ENCODE data around the gene SBF2. TPM values are rescaled to one million over a fixed set of nuclear protein-coding genes. Genes with fewer than 3 reads are reported as not detected.

SBF2 gene
- total RNA-seq, 2 experiments from 2014 or later: 6.6 to 6.9 TPM

GRCh38 chr11:10319702-10320558 is 25.9 kb upstream of the SBF2 start:
- ChIA-PET POLR2A (no interaction called here), CTCF (interaction anchor here (0.6 to 2.1 kb wide), 3 partner anchors 12 to 111 kb away, joined by 3 to 10 read pairs (median 3); partner anchors contain the start of gene ADM)

- POLR2A ChIA-PET: no interaction called here
- CTCF ChIA-PET: interaction anchor here (1.2 kb wide), 1 partner anchor 14 kb away, joined by 3 read pairs; the partner anchor contains the start of gene ADM
Observed at GRCh38 chr11:10318527-10318802, 24.4 kb upstream of the SBF2 start.

DNA sequence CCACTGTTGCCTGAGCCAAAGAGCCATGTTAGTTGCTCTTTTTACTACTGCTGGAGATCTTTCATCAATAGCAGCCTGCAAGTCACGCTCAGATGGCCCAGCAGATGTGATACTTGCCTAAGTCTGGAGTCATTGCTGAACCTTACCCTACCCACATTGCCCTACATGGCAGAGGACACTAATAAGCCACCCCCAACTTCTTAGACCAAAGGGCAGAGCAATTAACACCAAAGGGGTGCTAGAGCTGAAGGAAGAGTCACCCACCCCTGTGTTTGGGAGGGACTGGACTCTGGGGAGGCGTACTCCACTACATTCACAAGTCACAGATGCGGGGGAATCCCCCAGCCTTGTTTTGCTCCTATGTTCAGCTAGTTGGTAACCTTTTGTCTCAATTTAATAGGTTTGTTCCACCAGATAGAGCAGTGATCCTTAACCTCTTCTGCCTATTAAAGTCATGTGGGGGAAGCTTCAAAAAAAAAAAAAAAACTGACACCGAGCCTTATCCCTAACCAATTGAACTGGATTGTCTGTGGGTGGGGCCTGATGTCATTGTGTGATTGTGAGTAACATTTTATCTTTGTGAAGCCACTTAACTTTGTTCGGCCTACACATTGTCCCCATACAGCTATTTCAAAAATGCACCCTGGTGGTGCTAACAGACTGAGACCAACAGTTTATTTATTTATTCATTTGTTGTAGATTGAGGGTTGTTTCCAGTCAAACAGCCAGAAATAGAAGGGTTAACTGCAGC is 23.9 kb upstream of the SBF2 start:
- CTCF ChIA-PET: interaction anchor here (1.2 to 1.3 kb wide), 2 partner anchors 10 to 13 kb away, joined by 3 read pairs; partner anchors contain the start of gene ADM
- POLR2A ChIA-PET: no interaction called here

DNA sequence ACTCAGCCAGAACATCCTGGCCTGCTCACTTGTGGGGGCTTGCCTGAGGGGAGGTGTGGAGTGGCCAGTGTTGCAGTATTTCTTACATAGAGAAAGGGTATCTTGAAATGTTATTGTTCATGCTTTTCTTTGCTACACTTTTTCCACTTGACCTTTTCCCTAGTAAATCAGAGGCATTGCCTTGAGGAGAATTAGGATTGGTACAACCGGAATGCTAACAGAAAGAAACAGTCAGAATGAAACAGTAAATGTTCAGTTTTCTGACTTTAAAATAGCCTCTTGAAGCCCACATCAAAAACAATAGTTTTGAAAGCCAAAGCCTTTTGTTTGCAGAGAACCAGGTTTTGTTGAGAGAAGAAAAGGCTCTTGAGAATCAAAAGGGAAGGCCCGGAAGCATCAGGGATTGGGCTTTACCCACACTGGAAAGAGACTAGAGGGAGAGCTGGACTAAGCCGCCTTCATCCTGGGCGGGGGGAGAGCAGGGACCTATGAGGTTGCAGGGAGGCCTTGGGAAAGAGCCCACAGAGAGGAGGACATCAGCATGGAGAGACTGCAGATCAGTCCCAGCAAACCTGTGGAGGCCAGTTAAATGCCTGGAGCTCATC is 23.2 kb upstream of the SBF2 start:
- ChIA-PET CTCF (interaction anchor here (1.3 kb wide), 1 partner anchor 10 kb away, joined by 3 read pairs; no protein-coding TSS in a partner anchor), POLR2A (no interaction called here)

- CTCF ChIA-PET: interaction anchor here (0.6 kb wide), 1 partner anchor 9 kb away, joined by 4 read pairs; no protein-coding TSS in a partner anchor
- POLR2A ChIA-PET: no interaction called here
Observed at GRCh38 chr11:10315083-10315482, 21.1 kb upstream of the SBF2 start.

GRCh38 chr11:10314199-10315072 is 20.4 kb upstream of the SBF2 start:
- POLR2A ChIA-PET: no interaction called here
- CTCF ChIA-PET: no interaction called here

DNA sequence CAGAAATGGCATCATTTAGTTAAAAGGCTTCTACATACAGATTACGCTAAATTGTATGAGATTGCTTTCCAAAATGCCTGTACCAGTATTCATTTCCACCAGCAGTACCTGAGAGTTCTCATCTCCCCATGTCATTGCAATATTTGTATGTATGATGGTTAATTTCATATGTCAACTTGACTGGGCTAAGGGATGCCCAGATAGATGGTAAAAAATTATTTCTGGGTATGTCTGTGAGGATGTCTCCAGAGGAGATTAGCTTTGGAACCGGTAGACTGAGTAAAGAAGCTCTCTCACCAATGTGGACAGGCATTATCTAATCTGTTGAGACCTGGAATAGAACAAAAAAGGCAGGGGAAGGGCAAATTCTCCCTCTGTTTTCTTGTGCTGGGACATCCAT is 17.8 kb upstream of the SBF2 start:
- ChIA-PET POLR2A (interaction anchor here (0.6 kb wide), 1 partner anchor 855 kb away, joined by 3 read pairs; no protein-coding TSS in a partner anchor), CTCF (no interaction called here)

DNA sequence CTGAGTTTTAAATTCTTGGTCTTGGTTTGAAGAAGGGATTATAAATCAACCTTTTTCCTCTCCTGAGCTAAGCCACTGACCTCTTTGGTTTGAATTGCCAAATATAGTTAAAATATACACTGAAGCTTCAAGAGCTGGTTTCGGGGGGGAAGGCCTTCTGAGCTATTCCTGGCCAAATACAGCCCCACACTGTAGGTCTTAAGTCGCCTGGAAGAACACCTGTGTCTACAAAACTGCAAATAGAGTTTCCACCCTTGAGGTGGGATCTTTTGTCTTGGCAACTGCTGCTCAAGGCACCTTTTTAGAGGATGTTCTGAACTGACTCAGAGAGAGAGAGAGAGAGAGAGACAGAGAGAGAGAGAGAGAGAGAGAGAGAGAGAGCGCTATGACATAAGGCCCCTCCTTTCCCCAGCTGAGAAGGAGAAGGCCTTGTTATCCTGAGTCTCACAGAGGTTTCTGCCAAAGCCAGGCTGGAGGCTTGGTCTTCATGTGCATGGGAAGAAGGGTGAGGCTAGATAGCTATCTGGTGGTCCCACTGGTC is 16.4 kb upstream of the SBF2 start:
- CTCF ChIA-PET: interaction anchor here (1.1 to 7.7 kb wide), 2 partner anchors 9 to 551 kb away, joined by 3 to 55 read pairs; no protein-coding TSS in a partner anchor
- POLR2A ChIA-PET: no interaction called here

- ChIA-PET CTCF (interaction anchor here (0.7 to 7.7 kb wide), 3 partner anchors 8 to 550 kb away, joined by 3 to 55 read pairs (median 4); no protein-coding TSS in a partner anchor), POLR2A (interaction anchor here (0.5 kb wide), 1 partner anchor 333 kb away, joined by 4 read pairs; no protein-coding TSS in a partner anchor)
Observed at GRCh38 chr11:10309163-10310093, 15.4 kb upstream of the SBF2 start.

DNA sequence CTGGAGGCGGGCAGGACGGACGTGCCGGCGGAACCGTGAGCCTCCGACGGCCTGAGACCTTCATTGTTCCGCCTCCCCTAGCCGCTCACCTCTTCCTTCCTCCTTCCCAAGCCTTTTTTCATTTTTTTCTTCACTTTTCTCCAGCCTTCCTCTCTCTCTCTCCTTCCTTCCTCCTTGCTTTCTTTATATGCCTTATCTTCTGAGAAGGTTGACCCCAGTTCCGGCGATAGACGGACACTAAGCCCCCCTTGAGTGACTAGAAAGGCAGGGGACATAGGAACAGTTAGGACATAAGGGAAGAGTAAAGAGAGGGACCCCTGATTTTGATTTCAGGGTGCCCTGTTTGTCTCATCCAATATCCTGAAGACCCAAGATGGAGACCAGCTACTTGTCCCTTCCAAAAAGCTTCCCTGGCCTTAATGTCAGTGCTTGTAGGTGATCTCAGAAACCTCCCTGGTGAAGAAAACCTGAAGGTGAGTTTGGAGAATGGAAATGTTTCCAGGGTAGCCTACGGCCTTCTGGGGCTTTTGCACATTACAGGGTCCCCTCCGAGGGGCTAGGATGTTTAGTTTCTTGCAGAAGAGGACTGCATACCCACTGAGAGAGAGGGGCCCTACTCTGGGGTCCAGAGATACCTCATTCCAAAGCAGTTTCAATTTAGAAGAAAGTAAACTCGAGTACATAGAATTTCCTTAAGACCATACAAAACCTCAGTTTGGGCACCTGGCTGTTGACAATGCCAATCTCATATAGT is 14.4 kb upstream of the SBF2 start:
- ChIA-PET CTCF (interaction anchor here (0.8 to 7.7 kb wide), 16 partner anchors 9 to 735 kb away, joined by 3 to 55 read pairs (median 4); partner anchors contain the start of gene WEE1), POLR2A (interaction anchor here (0.6 kb wide), 1 partner anchor 549 kb away, joined by 3 read pairs; no protein-coding TSS in a partner anchor)

DNA sequence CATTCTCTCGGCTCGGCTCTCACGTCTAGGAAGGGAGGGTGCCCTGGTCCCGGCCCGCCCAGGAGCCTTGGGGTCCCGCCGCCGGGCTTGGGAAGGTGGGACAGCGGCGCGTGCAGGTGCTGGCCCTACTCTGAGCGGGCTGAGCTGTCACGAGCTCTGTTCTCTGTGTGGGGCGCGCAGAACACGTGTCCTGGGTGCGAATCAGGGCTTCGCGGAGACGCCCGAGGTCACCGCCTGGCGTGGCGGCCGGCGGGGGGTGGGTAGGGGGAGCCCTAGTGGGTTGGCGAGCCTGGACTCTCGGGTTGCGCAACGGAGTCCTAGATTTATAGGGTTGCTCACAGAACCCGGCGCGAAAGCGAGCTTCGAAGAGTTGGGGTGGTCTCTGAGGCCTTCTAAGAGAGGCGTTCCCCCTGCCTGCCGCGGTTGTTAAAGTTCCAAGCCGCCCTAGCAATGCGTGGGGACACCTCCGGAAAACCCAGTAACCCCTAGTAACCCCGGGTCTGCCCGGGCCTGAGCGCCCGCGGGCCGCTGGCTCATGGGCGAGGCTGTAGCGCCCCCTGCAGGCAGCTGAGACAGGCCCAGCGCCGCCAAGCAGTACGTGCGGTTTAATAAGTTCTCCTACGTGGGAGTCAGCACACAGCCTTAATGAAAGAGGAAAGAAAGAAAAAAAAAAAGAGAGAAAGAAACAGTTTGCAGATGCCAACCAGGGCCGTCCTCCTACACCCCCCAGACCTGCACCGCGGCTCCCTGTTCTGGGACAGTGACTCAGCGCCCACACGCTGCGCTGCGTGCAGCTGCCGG is 13.6 kb upstream of the SBF2 start:
- CTCF ChIA-PET: interaction anchor here (0.8 to 7.7 kb wide), 16 partner anchors 9 to 734 kb away, joined by 3 to 55 read pairs (median 4); partner anchors contain the start of gene WEE1
- POLR2A ChIA-PET: interaction anchor here (0.6 kb wide), 2 partner anchors 548 to 693 kb away, joined by 3 to 4 read pairs; no protein-coding TSS in a partner anchor

DNA sequence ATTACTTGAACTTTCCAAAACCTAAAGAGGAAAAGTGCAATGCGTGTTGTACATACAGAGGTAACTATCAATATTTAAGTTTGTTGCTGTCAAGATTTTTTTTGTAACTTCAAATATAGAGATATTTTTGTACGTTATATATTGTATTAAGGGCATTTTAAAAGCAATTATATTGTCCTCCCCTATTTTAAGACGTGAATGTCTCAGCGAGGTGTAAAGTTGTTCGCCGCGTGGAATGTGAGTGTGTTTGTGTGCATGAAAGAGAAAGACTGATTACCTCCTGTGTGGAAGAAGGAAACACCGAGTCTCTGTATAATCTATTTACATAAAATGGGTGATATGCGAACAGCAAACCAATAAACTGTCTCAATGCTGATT is 13.0 kb upstream of the SBF2 start:
- ChIA-PET CTCF (interaction anchor here (1.0 to 7.7 kb wide), 15 partner anchors 8 to 734 kb away, joined by 3 to 55 read pairs (median 5); partner anchors contain the start of gene WEE1), POLR2A (interaction anchor here (0.6 kb wide), 1 partner anchor 693 kb away, joined by 4 read pairs; no protein-coding TSS in a partner anchor)

- CTCF ChIA-PET: interaction anchor here (0.6 to 7.7 kb wide), 9 partner anchors 9 to 551 kb away, joined by 3 to 55 read pairs (median 4); no protein-coding TSS in a partner anchor
- POLR2A ChIA-PET: interaction anchor here (0.6 to 1.1 kb wide), 4 partner anchors 108 to 844 kb away, joined by 4 to 8 read pairs (median 6); no protein-coding TSS in a partner anchor
Observed at GRCh38 chr11:10305964-10306918, 12.2 kb upstream of the SBF2 start.

DNA sequence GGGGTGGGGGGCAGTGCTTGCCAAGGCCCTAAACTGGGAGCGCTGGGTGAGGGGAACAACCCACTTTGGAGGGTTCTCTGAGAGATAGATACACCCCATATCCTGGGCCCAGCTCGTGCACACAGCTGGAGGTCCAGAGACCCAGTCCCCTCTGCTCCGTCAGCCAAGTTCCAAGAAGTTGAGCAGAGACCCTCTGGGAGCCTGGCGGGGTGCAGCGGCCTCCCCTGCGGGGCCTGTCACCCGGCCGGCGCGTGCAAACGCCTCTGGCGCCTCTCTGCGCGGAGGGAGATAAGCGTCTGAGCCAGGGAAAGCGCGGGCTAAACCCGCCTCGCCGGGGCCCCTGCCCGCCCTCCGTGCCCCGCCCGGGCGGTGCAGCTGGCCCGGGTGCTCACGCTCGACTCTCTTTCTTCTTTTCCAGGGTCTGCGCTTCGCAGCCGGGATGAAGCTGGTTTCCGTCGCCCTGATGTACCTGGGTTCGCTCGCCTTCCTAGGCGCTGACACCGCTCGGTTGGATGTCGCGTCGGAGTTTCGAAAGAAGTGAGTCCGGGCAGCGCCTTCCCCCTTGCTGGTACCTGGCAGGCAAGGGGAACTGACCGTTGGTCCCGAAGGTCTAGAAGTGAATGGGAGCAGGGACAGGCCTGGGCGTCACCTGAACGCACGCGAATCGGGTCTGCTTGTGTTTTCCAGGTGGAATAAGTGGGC is 11.4 kb upstream of the SBF2 start:
- POLR2A ChIA-PET: interaction anchor here (0.6 to 1.1 kb wide), 2 partner anchors 546 to 759 kb away, joined by 4 to 5 read pairs; no protein-coding TSS in a partner anchor
- CTCF ChIA-PET: interaction anchor here (0.7 to 7.7 kb wide), 8 partner anchors 10 to 546 kb away, joined by 3 to 55 read pairs (median 3); no protein-coding TSS in a partner anchor

All from activated CD8-positive, alpha-beta memory T cell treated with anti-CD3 and anti-CD28 coated beads for 36 hours (primary cell).